ENCODE measurements around the gene MAP4K3. TPM values are rescaled to one million over a fixed set of nuclear protein-coding genes. Genes with fewer than 3 reads are reported as not detected.

Gene MAP4K3
- total and polyA plus RNA-seq, 11 donors, result 14.5 to 45.4 (median 33.4) TPM

GRCh38 chr2:39434233-39434897 is 2.7 kb downstream of the MAP4K3 start:
- Histone ChIP-seq H3K36me3 (no peaks in the 10 kb centered on the region), H3K4me1 (peaks cover 0 to 81% (median 63%) of the 10 kb centered on the region in 12 donors), H3K4me3 (peak overlapping the region in 11 of 12 donors; percentile 71 to 96 (median 89)), H3K27me3 (no peaks in the 10 kb centered on the region), H3K9me3 (no peaks in the 10 kb centered on the region), H3K27ac (peak overlapping the region in 7 of 12 donors; percentile 2 to 99 (median 97))
- intact Hi-C loops (cut with DNase I), result loop anchor here in 6 of 10 donors (2.0 to 10.0 kb wide), 6 partner anchors 42 to 120 kb away; no protein-coding TSS in a partner anchor
- WGBS, 4 donors, result 14 to 21% (median 20%) methylated on average over 1 of the region's 1 CpG
- ATAC-seq, result no peak
- DNase-seq, result no peak
- no peak for TF ChIP-seq POLR2A (IDR thresholded peaks at IDR 0.05)
- no peak for TF ChIP-seq CTCF (IDR thresholded peaks at IDR 0.05)

GRCh38 chr2:39433586-39434195 is 3.4 kb downstream of the MAP4K3 start:
- intact Hi-C loops (cut with DNase I), result loop anchor here in 6 of 10 donors (2.0 to 10.0 kb wide), 6 partner anchors 41 to 119 kb away; no protein-coding TSS in a partner anchor
- TF ChIP-seq POLR2A (IDR thresholded peaks at IDR 0.05) (no peak), CTCF (IDR thresholded peaks at IDR 0.05) (no peak)
- Histone ChIP-seq H3K4me3 (peak overlapping the region in 4 of 12 donors; percentile 4 to 95 (median 86)), H3K4me1 (peaks cover 0 to 81% (median 56%) of the 10 kb centered on the region in 12 donors), H3K36me3 (no peaks in the 10 kb centered on the region), H3K27me3 (no peaks in the 10 kb centered on the region), H3K27ac (peak overlapping the region in 6 of 12 donors; percentile 2 to 99 (median 51)), H3K9me3 (no peaks in the 10 kb centered on the region)
- ATAC-seq (no peak), DNase-seq (no peak)
- 46 to 55% (median 49%) methylated on average over 5 of the region's 5 CpGs for WGBS, 4 donors

GRCh38 chr2:39432701-39433100 is 4.4 kb downstream of the MAP4K3 start:
- no peak for TF ChIP-seq CTCF (IDR thresholded peaks at IDR 0.05)
- TF ChIP-seq POLR2A (IDR thresholded peaks at IDR 0.05), result no peak
- Histone ChIP-seq H3K4me1 (peaks cover 0 to 76% (median 52%) of the 10 kb centered on the region in 12 donors), H3K9me3 (no peaks in the 10 kb centered on the region), H3K36me3 (no peaks in the 10 kb centered on the region), H3K27ac (no peak overlapping the region), H3K27me3 (no peaks in the 10 kb centered on the region), H3K4me3 (no peak overlapping the region)
- 53 to 65% (median 57%) methylated on average over 5 of the region's 5 CpGs for WGBS, 4 donors
- DNase-seq (no peak), ATAC-seq (no peak)
- intact Hi-C loops (cut with DNase I), result loop anchor here in 5 of 10 donors (5.0 to 10.0 kb wide), 5 partner anchors 40 to 118 kb away; no protein-coding TSS in a partner anchor

All from heart left ventricle (tissue), 16 donors.